Vagina (tissue), 2 donors: ENCODE measurements around the gene ITGAE. TPM values are rescaled to one million over a fixed set of nuclear protein-coding genes. Genes with fewer than 3 reads are reported as not detected.

Source experiments
- DNase-seq, 2 donors: peaks; one replicate each; pipeline ENCODE4 v3.0.0-alpha.2; 2017; ENCODE audit errors: extremely low spot score in 2 of 2
- H3K27ac ChIP-seq: fragments of 200-600 bp; sonication (generic); one replicate; pipeline ENCODE4 v1.5.1; 2019
- H3K27me3 ChIP-seq: fragments of 200-600 bp; sonication (generic); one replicate; pipeline ENCODE4 v1.5.1; 2019
- H3K36me3 ChIP-seq, 2 donors: fragments of 200-600 bp; sonication (generic); one replicate each; pipeline ENCODE4 v1.5.1; 2017 to 2019
- H3K4me1 ChIP-seq: fragments of 200-600 bp; sonication (generic); one replicate; pipeline ENCODE4 v1.5.1; 2019
- H3K4me3 ChIP-seq, 2 donors: fragments of 200-600 bp; sonication (generic); 1 replicate in 1 of 2; 2 replicates in 1 of 2; pipeline ENCODE4 v1.5.1; 2016 to 2019
- H3K9me3 ChIP-seq: fragments of 200-600 bp; sonication (generic); one replicate; pipeline ENCODE4 v1.5.1; 2019
- CTCF ChIP-seq, 3 experiments: fragments of 450-650 bp in 2 of 3; fragments of 200-600 bp in 1 of 3; sonication (generic) in 1 of 3; IDR thresholded peaks; one replicate each; pipeline ENCODE4 v1.5.1; 2017 to 2019; ENCODE audit warnings: antibody characterized with exemption in 3 of 3, mild to moderate bottlenecking in 2 of 3, moderate library complexity in 2 of 3
- POLR2A ChIP-seq, 2 donors: fragments of 450-650 bp; IDR thresholded peaks; one replicate each; pipeline ENCODE4 v1.6.1; 2017; ENCODE audit warnings: antibody characterized with exemption in 2 of 2, mild to moderate bottlenecking in 2 of 2, moderate library complexity in 2 of 2
- POLR2AphosphoS5 ChIP-seq, 2 donors: sonication (generic); formaldehyde crosslinking; IDR thresholded peaks; one replicate each; pipeline ENCODE4 v1.9.0; 2017; ENCODE audit warnings: antibody characterized with exemption in 2 of 2, mild to moderate bottlenecking in 2 of 2, low read depth in 1 of 2; ENCODE audit not compliant: insufficient read depth in 1 of 2
- intact Hi-C: fragments of 100-400 bp; cut with DNase I; formaldehyde crosslinking; loops from one replicate; pipeline ENCODE4 v1.15.1; 2023
- total RNA-seq: library from RNA; depleted of rRNA; stranded (reverse); fragments of >200 nt; gene quantifications from one replicate; pipeline ENCODE4 v1.2.3, GENCODE V29; 2016

Gene ITGAE
- total RNA-seq, 1 donor from 2014 or later = 30.9 TPM

- H3K27ac ChIP-seq = no peak overlapping the region
- DNase-seq = no peak
- TF ChIP-seq CTCF (IDR thresholded peaks at IDR 0.05) = no peak
- no peak for TF ChIP-seq POLR2A (IDR thresholded peaks at IDR 0.05)
- TF ChIP-seq POLR2AphosphoS5 (IDR thresholded peaks at IDR 0.05; ENCODE audit: insufficient read depth in 1 of 2, low read depth in 1 of 2) = no peak
- no peaks in the 10 kb centered on the region for H3K4me1 ChIP-seq
- no peaks in the 10 kb centered on the region for H3K36me3 ChIP-seq
- no peaks in the 10 kb centered on the region for H3K9me3 ChIP-seq
- no peak overlapping the region for H3K4me3 ChIP-seq
- intact Hi-C loops = no loop called here
- H3K27me3 ChIP-seq = no peaks in the 10 kb centered on the region
Measured at GRCh38 chr17:3782751-3783150, 18.2 kb downstream of the ITGAE start.

- no peaks in the 10 kb centered on the region for H3K27me3 ChIP-seq
- TF ChIP-seq CTCF (IDR thresholded peaks at IDR 0.05) (no peak), POLR2AphosphoS5 (IDR thresholded peaks at IDR 0.05; ENCODE audit: insufficient read depth in 1 of 2, low read depth in 1 of 2) (no peak), POLR2A (IDR thresholded peaks at IDR 0.05) (no peak)
- H3K36me3 ChIP-seq = no peaks in the 10 kb centered on the region
- intact Hi-C loops = no loop called here
- no peak overlapping the region for H3K27ac ChIP-seq
- no peak for DNase-seq
- H3K9me3 ChIP-seq = no peaks in the 10 kb centered on the region
- no peak overlapping the region for H3K4me3 ChIP-seq
- no peaks in the 10 kb centered on the region for H3K4me1 ChIP-seq
Measured at GRCh38 chr17:3780986-3781385, 20.0 kb downstream of the ITGAE start.

- H3K4me3 ChIP-seq = no peak overlapping the region
- no peaks in the 10 kb centered on the region for H3K36me3 ChIP-seq
- H3K27ac ChIP-seq = no peak overlapping the region
- no peaks in the 10 kb centered on the region for H3K4me1 ChIP-seq
- no peak for TF ChIP-seq CTCF (IDR thresholded peaks at IDR 0.05)
- TF ChIP-seq POLR2AphosphoS5 (IDR thresholded peaks at IDR 0.05; ENCODE audit: insufficient read depth in 1 of 2, low read depth in 1 of 2) = no peak
- no peak for TF ChIP-seq POLR2A (IDR thresholded peaks at IDR 0.05)
- DNase-seq = no peak
- intact Hi-C loops = no loop called here
- no peaks in the 10 kb centered on the region for H3K9me3 ChIP-seq
- no peaks in the 10 kb centered on the region for H3K27me3 ChIP-seq
Measured at GRCh38 chr17:3777366-3778120, 23.4 kb downstream of the ITGAE start.

GRCh38 chr17:3773966-3774365 is 27.0 kb downstream of the ITGAE start:
- Histone ChIP-seq H3K4me3 (no peak overlapping the region), H3K4me1 (no peaks in the 10 kb centered on the region), H3K27me3 (no peaks in the 10 kb centered on the region), H3K9me3 (no peaks in the 10 kb centered on the region), H3K36me3 (no peaks in the 10 kb centered on the region), H3K27ac (no peak overlapping the region)
- TF ChIP-seq POLR2AphosphoS5 (IDR thresholded peaks at IDR 0.05; ENCODE audit: insufficient read depth in 1 of 2, low read depth in 1 of 2) = no peak
- no peak for TF ChIP-seq POLR2A (IDR thresholded peaks at IDR 0.05)
- no peak for TF ChIP-seq CTCF (IDR thresholded peaks at IDR 0.05)
- intact Hi-C loops = no loop called here
- no peak for DNase-seq

GRCh38 chr17:3773511-3773910 is 27.5 kb downstream of the ITGAE start:
- Histone ChIP-seq H3K27ac (no peak overlapping the region), H3K4me1 (no peaks in the 10 kb centered on the region), H3K27me3 (no peaks in the 10 kb centered on the region), H3K9me3 (no peaks in the 10 kb centered on the region), H3K36me3 (no peaks in the 10 kb centered on the region), H3K4me3 (no peak overlapping the region)
- DNase-seq = no peak
- intact Hi-C loops = no loop called here
- TF ChIP-seq POLR2A (IDR thresholded peaks at IDR 0.05) (no peak), POLR2AphosphoS5 (IDR thresholded peaks at IDR 0.05; ENCODE audit: insufficient read depth in 1 of 2, low read depth in 1 of 2) (no peak), CTCF (IDR thresholded peaks at IDR 0.05) (no peak)
